Left lung (tissue), 10 donors: ENCODE measurements around the gene GMDS. TPM values are rescaled to one million over a fixed set of nuclear protein-coding genes. Genes with fewer than 3 reads are reported as not detected.

Experiments
- ATAC-seq: fragments of 200-7000 bp; cut with Tn5 transposase; one replicate; pipeline ENCODE4 v1.9.1; 2020; ENCODE audit warnings: moderate library complexity
- DNase-seq, 4 donors: peaks; one replicate each; pipeline ENCODE4 v3.0.0-alpha.2; 2013 to 2020
- H3K27ac ChIP-seq, 2 donors: fragments of 200-600 bp; sonication (generic) in 1 of 2; one replicate each; pipeline versions ENCODE4 v1.5.0 to v1.8.0; 2020 to 2021
- H3K27me3 ChIP-seq, 2 donors: fragments of 200-600 bp; sonication (generic) in 1 of 2; one replicate each; pipeline versions ENCODE4 v1.5.0 to v1.8.0; 2020 to 2021
- H3K36me3 ChIP-seq, 2 donors: fragments of 200-600 bp; sonication (generic) in 1 of 2; one replicate each; pipeline versions ENCODE4 v1.5.0 to v1.8.0; 2020 to 2021
- H3K4me1 ChIP-seq, 2 donors: fragments of 200-600 bp; one replicate each; pipeline ENCODE4 v1.8.0; 2021
- H3K4me3 ChIP-seq, 2 donors: fragments of 200-600 bp; sonication (generic) in 1 of 2; one replicate each; pipeline versions ENCODE4 v1.5.0 to v1.8.0; 2020 to 2021; ENCODE audit warnings: mild to moderate bottlenecking in 1 of 2
- H3K9me3 ChIP-seq, 2 donors: fragments of 200-600 bp; sonication (generic) in 1 of 2; one replicate each; pipeline versions ENCODE4 v1.5.0 to v1.8.0; 2020 to 2021
- intact Hi-C, 2 donors: fragments of 100-400 bp; cut with DNase I; formaldehyde crosslinking; loops; one replicate each; pipeline versions ENCODE4 v1.11.2 to v1.14.2; 2022
- polyA plus RNA-seq, 6 donors: library from polyadenylated mRNA; unstranded; fragments of 120-200 nt; gene quantifications; one replicate each; pipeline ENCODE4 v1.2.1, GENCODE V29; 2013; ENCODE audit not compliant: insufficient read length in 6 of 6
- total RNA-seq, 2 donors: library from RNA; stranded (reverse); fragmentation: NEBNext Ultra II Directional; extraction: Animal tissue kit (Norgen Biotek cat#: 25700); gene quantifications; one replicate each; pipeline ENCODE4 v1.2.1, GENCODE V29; 2021
- TF ChIP-seq, protein P1 (sequence below), 2 donors: fragments of 200-600 bp; sonication (generic) in 1 of 2; IDR thresholded peaks; one replicate each; pipeline versions ENCODE4 v1.5.0 to v1.8.0; 2021; ENCODE audit warnings: antibody characterized with exemption in 2 of 2
- donor health status: DM: no; HTN: yes; CAD: no.
- donor health status: DM: no; HTN: no; CAD: no.

Gene GMDS
- total and polyA plus RNA-seq, 8 donors, result 16.5 to 25.4 (median 21.2) TPM

DNA sequence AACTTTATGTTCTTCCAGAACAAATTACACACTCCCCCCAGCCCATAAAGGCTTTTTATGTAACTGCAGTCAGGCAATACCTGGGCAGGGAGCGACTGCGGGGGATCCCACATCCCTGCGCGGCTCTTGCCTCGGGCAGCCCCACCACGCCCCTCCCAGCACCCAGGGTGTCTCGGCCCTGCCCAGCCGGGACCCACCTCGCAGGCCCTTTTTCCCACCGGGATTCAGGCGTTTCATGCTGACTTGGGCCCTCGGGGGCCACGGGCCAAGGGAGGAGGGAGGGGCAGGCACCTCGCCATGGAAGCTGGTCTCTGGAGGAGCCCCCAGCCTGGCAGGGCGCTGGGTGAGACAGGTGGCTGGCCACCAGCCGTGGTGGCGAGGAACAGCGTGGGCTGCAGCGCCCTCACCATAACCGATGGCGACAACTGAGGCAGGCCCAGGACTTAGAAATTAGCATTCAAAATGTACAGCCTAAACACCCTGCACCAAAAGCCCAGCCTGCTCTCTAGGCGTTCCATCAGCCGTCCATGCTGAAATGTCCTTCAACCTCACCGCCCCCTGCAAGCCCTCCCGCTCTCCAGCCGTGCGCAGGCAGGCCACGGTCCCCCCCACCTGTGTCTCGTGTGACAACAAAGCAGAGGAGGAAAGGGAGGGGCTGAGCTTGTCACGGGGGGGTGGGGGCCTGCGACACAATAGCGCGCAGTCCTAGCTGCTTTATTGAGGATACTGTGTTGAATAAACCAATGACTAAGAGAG is 650.8 kb downstream of the GMDS start:
- DNase-seq (no peak), ATAC-seq (no peak)
- H3K4me3 ChIP-seq, result no peak overlapping the region
- no peaks in the 10 kb centered on the region for H3K36me3 ChIP-seq
- intact Hi-C loops, result loop anchor here (10.0 kb wide), 3 partner anchors 760 to 1150 kb away; no protein-coding TSS in a partner anchor
- H3K27me3 ChIP-seq, result peaks cover 12 to 78% of the 10 kb centered on the region in 2 donors
- H3K4me1 ChIP-seq, result peaks cover 0 to 5% of the 10 kb centered on the region in 2 donors
- TF ChIP-seq, protein P1, sequence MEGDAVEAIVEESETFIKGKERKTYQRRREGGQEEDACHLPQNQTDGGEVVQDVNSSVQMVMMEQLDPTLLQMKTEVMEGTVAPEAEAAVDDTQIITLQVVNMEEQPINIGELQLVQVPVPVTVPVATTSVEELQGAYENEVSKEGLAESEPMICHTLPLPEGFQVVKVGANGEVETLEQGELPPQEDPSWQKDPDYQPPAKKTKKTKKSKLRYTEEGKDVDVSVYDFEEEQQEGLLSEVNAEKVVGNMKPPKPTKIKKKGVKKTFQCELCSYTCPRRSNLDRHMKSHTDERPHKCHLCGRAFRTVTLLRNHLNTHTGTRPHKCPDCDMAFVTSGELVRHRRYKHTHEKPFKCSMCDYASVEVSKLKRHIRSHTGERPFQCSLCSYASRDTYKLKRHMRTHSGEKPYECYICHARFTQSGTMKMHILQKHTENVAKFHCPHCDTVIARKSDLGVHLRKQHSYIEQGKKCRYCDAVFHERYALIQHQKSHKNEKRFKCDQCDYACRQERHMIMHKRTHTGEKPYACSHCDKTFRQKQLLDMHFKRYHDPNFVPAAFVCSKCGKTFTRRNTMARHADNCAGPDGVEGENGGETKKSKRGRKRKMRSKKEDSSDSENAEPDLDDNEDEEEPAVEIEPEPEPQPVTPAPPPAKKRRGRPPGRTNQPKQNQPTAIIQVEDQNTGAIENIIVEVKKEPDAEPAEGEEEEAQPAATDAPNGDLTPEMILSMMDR (IDR thresholded peaks at IDR 0.05), result no peak
- no peaks in the 10 kb centered on the region for H3K9me3 ChIP-seq
- H3K27ac ChIP-seq, result no peak overlapping the region

DNA sequence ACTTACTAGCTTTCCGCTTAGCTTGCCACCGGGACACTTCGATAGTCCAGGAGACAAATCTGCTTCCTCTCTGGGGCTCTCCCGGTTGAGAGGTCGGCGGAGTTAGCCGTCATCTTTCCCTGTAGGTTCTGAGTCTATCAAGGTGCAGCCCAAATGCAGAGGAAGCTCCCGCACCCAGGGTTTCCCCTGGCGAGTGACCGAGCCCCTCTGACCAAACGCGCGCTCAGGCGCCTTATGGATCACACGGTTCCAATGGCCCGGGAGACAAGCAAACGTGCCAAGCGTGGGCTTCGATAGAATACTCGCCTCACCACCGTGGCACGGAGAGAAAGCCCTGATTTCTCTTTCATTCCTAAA is 651.5 kb downstream of the GMDS start:
- TF ChIP-seq, protein P1 (IDR thresholded peaks at IDR 0.05), result no peak
- intact Hi-C loops, result loop anchor here (10.0 kb wide), 3 partner anchors 761 to 1151 kb away; no protein-coding TSS in a partner anchor
- Histone ChIP-seq H3K27me3 (peaks cover 12 to 77% of the 10 kb centered on the region in 2 donors), H3K4me1 (peaks cover 0 to 5% of the 10 kb centered on the region in 2 donors), H3K9me3 (no peaks in the 10 kb centered on the region), H3K36me3 (no peaks in the 10 kb centered on the region), H3K27ac (no peak overlapping the region), H3K4me3 (no peak overlapping the region)
- DNase-seq (no peak), ATAC-seq (no peak)

DNA sequence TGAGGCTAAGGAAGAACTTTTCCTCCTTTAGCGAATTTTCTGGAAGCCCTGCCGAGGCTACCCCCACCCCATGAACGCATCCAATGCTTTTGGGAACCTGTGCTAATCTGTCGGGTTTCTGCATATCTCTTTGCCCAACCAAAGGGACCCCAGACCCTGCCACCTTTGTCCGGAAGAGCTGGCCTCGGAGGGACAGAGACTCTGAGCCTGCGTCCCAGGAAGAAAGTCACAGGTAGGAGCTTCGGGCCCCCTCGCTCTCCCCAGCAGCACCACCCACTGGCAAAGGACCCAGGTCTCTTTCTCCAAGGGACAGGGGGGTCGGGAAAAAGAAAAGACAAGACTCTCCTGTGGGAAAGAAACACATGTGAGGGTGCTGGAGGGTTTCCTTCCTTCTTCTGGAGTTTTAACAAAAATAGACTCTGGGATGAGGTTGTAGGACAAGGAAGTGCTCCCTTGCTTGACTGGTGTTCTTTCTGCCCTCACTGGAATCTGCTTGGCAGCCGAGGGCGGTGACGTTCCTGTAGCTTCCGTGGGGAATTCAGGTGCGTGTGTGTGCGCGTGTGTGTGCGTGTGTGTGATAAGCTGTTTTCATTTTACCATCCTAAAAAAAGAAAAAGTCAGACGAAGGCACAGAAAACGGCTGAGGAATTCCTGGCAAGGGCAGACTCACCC is 652.0 kb downstream of the GMDS start:
- DNase-seq (no peak), ATAC-seq (no peak)
- TF ChIP-seq, protein P1 (IDR thresholded peaks at IDR 0.05), result no peak
- intact Hi-C loops, result loop anchor here (10.0 kb wide), 3 partner anchors 761 to 1151 kb away; no protein-coding TSS in a partner anchor
- no peaks in the 10 kb centered on the region for H3K36me3 ChIP-seq
- H3K9me3 ChIP-seq, result no peaks in the 10 kb centered on the region
- no peak overlapping the region for H3K27ac ChIP-seq
- H3K4me1 ChIP-seq, result peaks cover 0 to 5% of the 10 kb centered on the region in 2 donors
- H3K4me3 ChIP-seq, result no peak overlapping the region
- H3K27me3 ChIP-seq, result peaks cover 12 to 72% of the 10 kb centered on the region in 2 donors

DNA sequence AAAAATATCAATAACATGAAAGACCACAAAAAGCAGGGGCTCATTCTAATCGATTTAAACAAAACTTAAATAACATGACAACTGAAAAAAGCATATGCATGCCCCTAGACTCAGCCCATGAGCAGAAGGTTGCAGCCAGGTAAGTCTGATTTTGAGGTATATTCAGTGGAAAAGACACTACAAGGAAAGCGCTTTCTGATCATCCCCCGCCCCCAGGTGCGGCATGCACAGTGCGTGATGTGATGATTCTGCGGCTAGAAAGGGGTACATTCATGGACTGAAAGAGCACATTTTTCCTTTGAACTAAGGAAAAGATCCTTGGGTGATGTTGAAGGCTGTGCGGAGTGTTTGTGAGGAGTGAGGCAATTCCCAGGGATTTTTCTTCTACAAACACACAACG is 652.6 kb downstream of the GMDS start:
- no peak for ATAC-seq
- Histone ChIP-seq H3K4me1 (peaks cover 0 to 5% of the 10 kb centered on the region in 2 donors), H3K27me3 (peaks cover 12 to 66% of the 10 kb centered on the region in 2 donors), H3K27ac (no peak overlapping the region), H3K36me3 (no peaks in the 10 kb centered on the region), H3K4me3 (no peak overlapping the region), H3K9me3 (no peaks in the 10 kb centered on the region)
- TF ChIP-seq, protein P1 (IDR thresholded peaks at IDR 0.05), result no peak
- intact Hi-C loops, result loop anchor here (10.0 kb wide), 3 partner anchors 762 to 1152 kb away; no protein-coding TSS in a partner anchor
- no peak for DNase-seq

DNA sequence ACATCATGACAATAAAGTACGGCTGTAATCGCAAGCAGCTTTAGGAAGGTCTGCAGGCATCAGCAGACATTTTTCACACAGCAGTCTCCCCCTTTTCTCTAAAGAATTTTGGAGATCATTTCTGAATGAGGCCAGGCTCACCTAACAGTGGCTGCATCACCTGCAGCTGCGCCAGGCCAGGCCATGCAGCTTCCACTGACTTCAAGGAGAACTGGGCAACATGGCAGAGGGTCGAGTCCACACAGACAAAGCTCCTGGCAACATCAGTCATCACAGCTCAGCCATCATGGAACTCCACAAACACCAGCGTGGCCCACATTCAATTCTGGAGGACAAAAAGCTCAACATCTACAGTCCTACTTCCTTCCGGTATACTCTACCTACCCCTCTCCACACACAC is 653.5 kb downstream of the GMDS start:
- no peak overlapping the region for H3K27ac ChIP-seq
- H3K27me3 ChIP-seq, result peaks cover 12 to 57% of the 10 kb centered on the region in 2 donors
- H3K4me1 ChIP-seq, result peaks cover 0 to 5% of the 10 kb centered on the region in 2 donors
- H3K9me3 ChIP-seq, result no peaks in the 10 kb centered on the region
- H3K36me3 ChIP-seq, result no peaks in the 10 kb centered on the region
- no peak overlapping the region for H3K4me3 ChIP-seq
- no peak for ATAC-seq
- DNase-seq, result no peak
- intact Hi-C loops, result loop anchor here (10.0 kb wide), 3 partner anchors 763 to 1153 kb away; no protein-coding TSS in a partner anchor
- TF ChIP-seq, protein P1 (IDR thresholded peaks at IDR 0.05), result no peak
